PC-3 (cell line): ENCODE results near the gene VAPB. TPM values are rescaled to one million over a fixed set of nuclear protein-coding genes. Genes with fewer than 3 reads are reported as not detected.

Source experiments
- ATAC-seq: fragments of 200-7000 bp; cut with Tn5 transposase; 2 replicates; pipeline ENCODE4 v1.9.1; 2020; ENCODE audit warnings: mild to moderate bottlenecking, moderate library complexity
- BruUV-seq: library from RNA; stranded (reverse); fragments of 400-500 nt; replicated peaks from 2 replicates; lab custom pipeline; 2021; lab: Mats Ljungman, UMichigan
- CTCF ChIA-PET: fragments of 300-600 bp; sonication (Branson Sonifier 250); formaldehyde crosslinking; loops from one replicate; lab custom pipeline; 2022; ENCODE audit warnings: antibody characterized with exemption; lab: Charles Lee
- POLR2A ChIA-PET: fragments of 300-600 bp; sonication (Branson Sonifier 250); formaldehyde crosslinking; loops from one replicate; lab custom pipeline; 2022; ENCODE audit warnings: antibody characterized with exemption; ENCODE audit not compliant: unreplicated experiment; lab: Charles Lee
- DNase-seq: peaks from one replicate; pipeline ENCODE4 v3.0.0-alpha.2; 2015
- H2AFZ ChIP-seq: fragments of 300-600 bp; sonication (generic); 2 replicates; pipeline ENCODE4 v1.6.0; 2016; ENCODE audit warnings: antibody characterized with exemption, low read length
- H3F3A ChIP-seq: fragments of 300-600 bp; sonication (generic); one replicate; pipeline ENCODE4 v1.6.0; 2017; ENCODE audit warnings: antibody characterized with exemption, low read length, control low read depth, mild to moderate bottlenecking; ENCODE audit not compliant: unreplicated experiment
- H3K27ac ChIP-seq: fragments of 300-600 bp; sonication (generic); 2 replicates; pipeline ENCODE4 v1.5.1; 2016; ENCODE audit warnings: mild to moderate bottlenecking, low read length
- H3K27me3 ChIP-seq: fragments of 300-600 bp; sonication (generic); 2 replicates; pipeline ENCODE4 v1.6.1; 2016; ENCODE audit warnings: low read length, mixed read lengths
- H3K36me3 ChIP-seq: fragments of 300-600 bp; sonication (generic); 2 replicates; pipeline ENCODE4 v1.6.1; 2016; ENCODE audit warnings: low read depth, mixed run types, low read length, mixed read lengths
- H3K4me1 ChIP-seq: fragments of 300-600 bp; sonication (generic); 2 replicates; pipeline ENCODE4 v1.5.1; 2016; ENCODE audit warnings: low read length; ENCODE audit not compliant: insufficient read depth
- H3K4me2 ChIP-seq: fragments of 300-600 bp; sonication (generic); 2 replicates; pipeline ENCODE4 v1.6.0; 2016; ENCODE audit warnings: low read length
- H3K4me3 ChIP-seq: fragments of 300-600 bp; sonication (generic); 2 replicates; pipeline ENCODE4 v1.5.1; 2016; ENCODE audit warnings: mild to moderate bottlenecking, low read length, mixed read lengths
- H3K79me2 ChIP-seq: fragments of 300-600 bp; sonication (generic); 2 replicates; pipeline ENCODE4 v1.6.1; 2017; ENCODE audit warnings: low read length, mixed read lengths
- H3K9ac ChIP-seq: fragments of 300-600 bp; sonication (generic); 2 replicates; pipeline ENCODE4 v1.6.0; 2016; ENCODE audit warnings: mild to moderate bottlenecking, low read length
- H3K9me2 ChIP-seq: fragments of 300-600 bp; sonication (generic); replicated peaks from 2 replicates; pipeline ENCODE4 v1.6.1; 2016; ENCODE audit warnings: mixed run types, low read length, mixed read lengths
- H3K9me3 ChIP-seq: fragments of 300-600 bp; sonication (generic); 2 replicates; pipeline ENCODE4 v1.6.1; 2016; ENCODE audit warnings: low read length, mixed read lengths
- H4K20me1 ChIP-seq: fragments of 300-600 bp; sonication (generic); 2 replicates; pipeline ENCODE4 v1.6.1; 2016; ENCODE audit warnings: low read length, mixed read lengths
- EZH2 ChIP-seq: fragments of 300-600 bp; sonication (generic); IDR thresholded peaks from one replicate; pipeline ENCODE4 v1.6.1; 2017; ENCODE audit warnings: antibody characterized with exemption, mild to moderate bottlenecking, low read length; ENCODE audit not compliant: unreplicated experiment
- EZH2phosphoT487 ChIP-seq: fragments of 300-600 bp; sonication (generic); IDR thresholded peaks from 2 replicates; pipeline ENCODE4 v1.6.1; 2018; ENCODE audit warnings: mild to moderate bottlenecking, antibody characterized with exemption, low read length, borderline replicate concordance
- intact Hi-C: fragments of 100-400 bp; cut with micrococcal nuclease; formaldehyde crosslinking; loops from 2 replicates; pipeline ENCODE4 v1.9.0; 2023
- total RNA-seq: library from RNA; depleted of rRNA; stranded (reverse); fragments of >200 nt; gene quantifications from 2 replicates; pipeline ENCODE4 v1.2.3, GENCODE V29; 2014
- TF ChIP-seq, protein P1 (sequence below): fragments of 300-600 bp; sonication (generic); conservative IDR thresholded peaks from 2 replicates; pipeline ENCODE4 v1.5.1; 2017; ENCODE audit warnings: antibody characterized with exemption, low read depth, mild to moderate bottlenecking, low read length

VAPB gene
- total RNA-seq, 1 experiment from 2014 or later, result 16.5 TPM

- TF ChIP-seq, protein P1, sequence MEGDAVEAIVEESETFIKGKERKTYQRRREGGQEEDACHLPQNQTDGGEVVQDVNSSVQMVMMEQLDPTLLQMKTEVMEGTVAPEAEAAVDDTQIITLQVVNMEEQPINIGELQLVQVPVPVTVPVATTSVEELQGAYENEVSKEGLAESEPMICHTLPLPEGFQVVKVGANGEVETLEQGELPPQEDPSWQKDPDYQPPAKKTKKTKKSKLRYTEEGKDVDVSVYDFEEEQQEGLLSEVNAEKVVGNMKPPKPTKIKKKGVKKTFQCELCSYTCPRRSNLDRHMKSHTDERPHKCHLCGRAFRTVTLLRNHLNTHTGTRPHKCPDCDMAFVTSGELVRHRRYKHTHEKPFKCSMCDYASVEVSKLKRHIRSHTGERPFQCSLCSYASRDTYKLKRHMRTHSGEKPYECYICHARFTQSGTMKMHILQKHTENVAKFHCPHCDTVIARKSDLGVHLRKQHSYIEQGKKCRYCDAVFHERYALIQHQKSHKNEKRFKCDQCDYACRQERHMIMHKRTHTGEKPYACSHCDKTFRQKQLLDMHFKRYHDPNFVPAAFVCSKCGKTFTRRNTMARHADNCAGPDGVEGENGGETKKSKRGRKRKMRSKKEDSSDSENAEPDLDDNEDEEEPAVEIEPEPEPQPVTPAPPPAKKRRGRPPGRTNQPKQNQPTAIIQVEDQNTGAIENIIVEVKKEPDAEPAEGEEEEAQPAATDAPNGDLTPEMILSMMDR, result no peak
- no peak for TF ChIP-seq EZH2phosphoT487
- no peak for TF ChIP-seq EZH2
- Histone ChIP-seq H3K27me3 (no peaks in the 10 kb centered on the region), H3K9me3 (no peaks in the 10 kb centered on the region), H3K79me2 (no peaks in the 10 kb centered on the region), H3K27ac (no peak overlapping the region), H3K4me1 (no peaks in the 10 kb centered on the region), H3F3A (no peaks in the 10 kb centered on the region), H3K4me3 (no peak overlapping the region), H3K4me2 (no peak overlapping the region), H3K36me3 (no peaks in the 10 kb centered on the region), H2AFZ (no peak overlapping the region), H3K9ac (no peak overlapping the region), H4K20me1 (no peaks in the 10 kb centered on the region), H3K9me2 (no peaks in the 10 kb centered on the region)
- ChIA-PET CTCF (no interaction called here), POLR2A (no interaction called here)
- no peak for ATAC-seq
- DNase-seq, result no peak
- no TSS peak for BruUV-seq
- intact Hi-C loops, result no loop called here
Observed at GRCh38 chr20:58470336-58471192, 81.5 kb downstream of the VAPB start.

DNA sequence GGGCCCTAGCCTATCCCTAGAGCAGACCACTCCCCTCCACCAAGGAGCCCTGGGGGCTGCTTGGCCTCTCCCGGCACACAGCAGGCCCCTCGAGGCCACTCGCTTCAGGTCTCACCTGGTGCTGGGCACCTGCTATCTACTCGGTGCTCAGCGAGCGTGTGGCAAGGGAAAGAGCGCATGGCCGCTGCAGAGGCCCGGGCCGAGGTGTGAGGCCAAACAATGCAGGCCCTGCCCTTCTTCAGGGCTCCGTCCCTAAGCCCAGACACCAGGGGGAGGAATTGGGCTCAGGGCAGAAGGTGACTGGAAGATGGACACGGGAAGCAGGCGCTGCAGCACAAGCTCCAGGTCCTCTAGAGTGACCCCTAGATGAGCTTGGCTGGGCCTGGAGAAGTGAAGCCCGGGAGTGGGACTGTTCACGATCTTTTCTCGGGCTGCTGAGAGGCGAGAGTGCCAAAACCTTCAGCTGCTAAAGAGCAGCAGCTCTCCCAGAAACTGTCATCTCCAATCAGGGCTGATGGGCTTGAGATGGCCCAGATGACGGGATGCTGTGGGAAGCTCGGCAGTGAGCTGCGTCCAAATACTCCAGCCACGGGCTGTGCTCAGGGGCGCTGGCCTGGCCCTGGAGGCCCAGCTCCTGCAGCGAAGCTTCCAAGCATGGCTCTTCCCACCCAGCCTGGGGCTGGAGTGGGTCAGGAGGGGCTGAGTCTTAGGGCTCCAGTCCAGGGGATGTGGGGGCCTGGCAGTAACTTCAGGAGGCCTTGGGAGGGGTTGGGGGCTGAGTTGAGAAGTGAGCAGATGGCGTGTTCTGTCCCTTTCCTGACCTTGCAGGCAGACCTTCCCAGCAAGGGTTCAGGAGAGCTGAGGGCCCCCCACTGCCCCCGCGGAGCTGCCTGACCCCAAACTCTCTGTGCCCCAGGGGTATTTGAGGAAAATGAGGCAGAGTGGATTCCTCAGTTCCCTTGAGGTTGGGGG lies 82.5 kb downstream of the VAPB start:
- POLR2A ChIA-PET, result interaction anchor here (0.6 kb wide), 1 partner anchor 176 kb away, joined by 6 read pairs; no protein-coding TSS in a partner anchor
- H3K27ac ChIP-seq, result no peak overlapping the region
- BruUV-seq, result no TSS peak

More for the DNA sequence above, 82.5 kb downstream of the VAPB start:
- H3K79me2 ChIP-seq, result no peaks in the 10 kb centered on the region
- CTCF ChIA-PET, result no interaction called here
- intact Hi-C loops, result no loop called here
- no peak overlapping the region for H2AFZ ChIP-seq
- no peak for DNase-seq
- no peak overlapping the region for H3K9ac ChIP-seq
- no peaks in the 10 kb centered on the region for H3K36me3 ChIP-seq
- no peaks in the 10 kb centered on the region for H4K20me1 ChIP-seq
- no peaks in the 10 kb centered on the region for H3K4me1 ChIP-seq
- no peak overlapping the region for H3K4me2 ChIP-seq
- no peaks in the 10 kb centered on the region for H3K9me2 ChIP-seq
- no peaks in the 10 kb centered on the region for H3F3A ChIP-seq
- no peaks in the 10 kb centered on the region for H3K27me3 ChIP-seq
- no peak overlapping the region for H3K4me3 ChIP-seq
- no peak for TF ChIP-seq EZH2
- TF ChIP-seq, protein P1, result no peak
- TF ChIP-seq EZH2phosphoT487, result no peak
- H3K9me3 ChIP-seq, result no peaks in the 10 kb centered on the region
- no peak for ATAC-seq
